GM12878 (cell line): ENCODE results near the gene MARCHF2. TPM values are rescaled to one million over a fixed set of nuclear protein-coding genes. Genes with fewer than 3 reads are reported as not detected.

Source experiments
- ATAC-seq: fragments of 200-7000 bp; cut with Tn5 transposase; 3 replicates; pipeline ENCODE4 v1.9.1; 2020; ENCODE audit warnings: mild to moderate bottlenecking, moderate library complexity
- BruUV-seq: library from RNA; stranded (reverse); fragments of 400-500 nt; replicated peaks from 2 replicates; lab custom pipeline; 2021; lab: Mats Ljungman, UMichigan
- CTCF ChIA-PET: fragments of 300-600 bp; sonication (Branson Sonifier 250); formaldehyde crosslinking; extraction: SDS; loops from one replicate; lab custom pipeline; 2021; ENCODE audit warnings: inconsistent platforms; lab: Yijun Ruan, JAX
- POLR2A ChIA-PET: fragments of 350-600 bp; formaldehyde crosslinking; extraction: SDS; loops from one replicate; lab custom pipeline; 2021; ENCODE audit warnings: inconsistent platforms; lab: Charles Lee
- RAD21 ChIA-PET: fragments of 300-600 bp; sonication (Branson Sonifier 250); formaldehyde crosslinking; loops from one replicate; lab custom pipeline; 2023; ENCODE audit warnings: antibody characterized with exemption; ENCODE audit not compliant: unreplicated experiment; lab: Charles Lee
- SMC1A ChIA-PET: fragments of 300-600 bp; sonication (Branson Sonifier 250); formaldehyde crosslinking; loops from one replicate; lab custom pipeline; 2023; ENCODE audit not compliant: unreplicated experiment, uncharacterized antibody; lab: Charles Lee
- DNase-seq: peaks from one replicate; pipeline ENCODE4 v3.0.0-alpha.2; 2011; ENCODE audit warnings: low read depth, low spot score
- FAIRE-seq: peaks from 3 replicates; lab custom pipeline; 2011; peaks lifted over from hg19 to GRCh38; lab: Jason Lieb, UNC
- H2AFZ ChIP-seq: 2 replicates; pipeline ENCODE4 v1.6.0; 2011; ENCODE audit warnings: low read depth, low read length, control low read depth; ENCODE audit not compliant: control insufficient read depth
- H3K27ac ChIP-seq: 2 replicates; pipeline ENCODE4 v1.5.1; 2011; ENCODE audit warnings: control low read depth; ENCODE audit not compliant: control insufficient read depth, insufficient read depth
- H3K27me3 ChIP-seq, 2 experiments: replicated peaks in 1 of 2; 2 replicates each; pipeline versions ENCODE4 v1.6.0 to v1.6.1; 2011; ENCODE audit warnings: low read length in 1 of 2; ENCODE audit not compliant: control insufficient read depth in 2 of 2, insufficient read depth in 2 of 2
- H3K36me3 ChIP-seq, 2 experiments: 2 replicates each; pipeline ENCODE4 v1.5.1; 2011; ENCODE audit warnings: low read length in 1 of 2; ENCODE audit not compliant: control insufficient read depth in 2 of 2, insufficient read depth in 2 of 2
- H3K4me1 ChIP-seq: 2 replicates; pipeline ENCODE4 v1.6.1; 2011; ENCODE audit warnings: mild to moderate bottlenecking, low read length, moderate library complexity, mixed read lengths; ENCODE audit not compliant: control insufficient read depth, insufficient read depth
- H3K4me2 ChIP-seq: 2 replicates; pipeline ENCODE4 v1.6.0; 2011; ENCODE audit warnings: control low read depth; ENCODE audit not compliant: control insufficient read depth, insufficient read depth
- H3K4me3 ChIP-seq: fragments of 200-600 bp; sonication (generic); 2 replicates; pipeline ENCODE4 v1.5.1; 2016
- H3K79me2 ChIP-seq: 2 replicates; pipeline ENCODE4 v1.6.0; 2011; ENCODE audit warnings: low read length; ENCODE audit not compliant: control insufficient read depth, insufficient read depth
- H3K9ac ChIP-seq: 2 replicates; pipeline ENCODE4 v1.8.0; 2011; ENCODE audit warnings: low read length, control low read depth, mixed read lengths; ENCODE audit not compliant: control insufficient read depth, insufficient read depth
- H3K9me3 ChIP-seq: replicated peaks from 3 replicates; pipeline ENCODE4 v1.5.1; 2011; ENCODE audit warnings: mild to moderate bottlenecking, low read length; ENCODE audit not compliant: control insufficient read depth, insufficient read depth
- H4K20me1 ChIP-seq: 2 replicates; pipeline ENCODE4 v1.6.0; 2011; ENCODE audit not compliant: control insufficient read depth, insufficient read depth
- CHD4 ChIP-seq: fragments of 200-600 bp; sonication (generic); IDR thresholded peaks from 2 replicates; pipeline ENCODE4 v1.6.1; 2016; ENCODE audit warnings: mild to moderate bottlenecking
- EGR1 ChIP-seq, 2 experiments: IDR thresholded peaks; 1 replicate in 1 of 2; 2 replicates in 1 of 2; pipeline ENCODE4 v1.6.1; 2011 to 2012; ENCODE audit warnings: low read depth in 2 of 2, low read length in 2 of 2, borderline replicate concordance in 1 of 2, mild to moderate bottlenecking in 1 of 2, moderate library complexity in 1 of 2
- IRF5 ChIP-seq: fragments of 450-650 bp; IDR thresholded peaks from 2 replicates; pipeline ENCODE4 v1.6.1; 2017; ENCODE audit warnings: borderline replicate concordance
- MTA2 ChIP-seq: fragments of 450-650 bp; IDR thresholded peaks from 2 replicates; pipeline ENCODE4 v1.6.1; 2016; ENCODE audit warnings: low read depth, mild to moderate bottlenecking, moderate library complexity
- POLR2A ChIP-seq: IDR thresholded peaks from 2 replicates; pipeline ENCODE4 v1.6.1; 2011; ENCODE audit warnings: low read depth, mild to moderate bottlenecking, low read length
- STAT1 ChIP-seq: fragments of 450-650 bp; conservative IDR thresholded peaks from 2 replicates; pipeline ENCODE4 v1.6.1; 2014; ENCODE audit warnings: antibody characterized with exemption, mild to moderate bottlenecking
- SUPT20H ChIP-seq: IDR thresholded peaks from 2 replicates; pipeline ENCODE4 v1.6.1; 2011; ENCODE audit warnings: low read depth, mild to moderate bottlenecking, low read length, moderate library complexity, borderline replicate concordance; ENCODE audit not compliant: control insufficient read depth
- WRNIP1 ChIP-seq: IDR thresholded peaks from 2 replicates; pipeline ENCODE4 v1.6.1; 2011; ENCODE audit warnings: low read depth, low read length, improper control_type of control experiment, borderline replicate concordance
- ZBTB33 ChIP-seq: fragments of 450-650 bp; IDR thresholded peaks from 2 replicates; pipeline ENCODE4 v1.6.1; 2017; ENCODE audit warnings: mild to moderate bottlenecking
- WGBS: methylation state at CpG from one replicate; pipeline ENCODE4 v1.1.6; 2016; ENCODE audit warnings: low lambda C conversion rate; ENCODE audit not compliant: insufficient replicate concordance, insufficient coverage; ENCODE audit errors: missing lambda C conversion rate; 5-methylcytosine and 5-hydroxymethylcytosine counted together
- in situ Hi-C: fragments of 300-500 bp; cut with MboI; formaldehyde crosslinking; loops from 9 replicates; pipeline ENCODE4 v1.14.3; 2018; ENCODE audit warnings: mixed read lengths
- intact Hi-C: fragments of 100-400 bp; cut with micrococcal nuclease; formaldehyde crosslinking; loops from one replicate; pipeline ENCODE4 v1.14.2; 2022; ENCODE audit not compliant: unreplicated experiment
- polyA plus RNA-seq, 11 experiments: library from polyadenylated mRNA; depleted of rRNA in 4 of 11; unstranded in 6 of 11; stranded (reverse) in 5 of 11; fragments of >200 nt; fragmentation: Nextera tagmentation in 4 of 11; fragmentation: Illumina TruSeq in 1 of 11; extraction: Ambion mirVana in 4 of 11; extraction: Trizol in 1 of 11; gene quantifications; 1 replicate in 1 of 11; 2 replicates in 10 of 11; pipeline versions ENCODE4 v1.2.1 to v1.2.3, GENCODE V29; 2011 to 2016; ENCODE audit warnings: inconsistent platforms in 2 of 11, missing spikeins in 2 of 11, low read depth in 1 of 11
- total RNA-seq, 4 experiments: library from RNA; depleted of rRNA in 3 of 4; stranded (reverse); fragments of >200 nt in 3 of 4; fragmentation: Illumina TruSeq in 1 of 4; extraction: Trizol in 1 of 4; gene quantifications; 2 replicates each; pipeline versions ENCODE4 v1.2.1 to v1.2.3, GENCODE V29; 2013 to 2021
- TF ChIP-seq, protein P1 (sequence below): IDR thresholded peaks from 2 replicates; pipeline ENCODE4 v1.6.1; 2012; ENCODE audit warnings: low read depth, low read length, improper control_type of control experiment

The MARCHF2 gene
- total and polyA plus RNA-seq, 10 of the 15 experiments (the other 5 are each of a cell fraction or from before 2014, with no cell fraction given): 1.6 to 30.3 (median 10.8) TPM

DNA sequence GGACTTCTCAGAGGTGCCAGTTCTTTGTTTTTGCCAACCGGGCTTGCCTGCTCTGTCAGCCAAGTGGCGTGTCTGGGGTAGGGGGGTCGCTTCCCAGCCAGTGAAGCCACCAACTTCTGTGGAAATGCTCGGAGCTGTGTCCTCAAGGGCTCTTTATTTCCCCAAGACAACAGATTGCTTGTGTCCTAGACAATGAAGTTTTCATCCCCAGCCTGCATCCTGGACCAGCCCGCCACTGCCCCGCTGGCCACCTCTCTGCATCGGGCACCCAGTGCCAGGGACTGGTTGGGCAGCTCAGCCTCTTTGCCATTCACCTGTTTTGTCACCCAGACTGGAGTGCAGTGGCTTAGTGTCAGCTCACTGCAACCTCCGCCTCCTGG lies 19.2 kb upstream of the MARCHF2 start:
- H3K79me2 ChIP-seq: peaks cover 37% of the 10 kb centered on the region
- no peak overlapping the region for H3K9ac ChIP-seq
- intact Hi-C loops (no loop called here), in situ Hi-C loops (no loop called here)
- H3K4me2 ChIP-seq: no peak overlapping the region
- RAD21 ChIA-PET: no interaction called here
- CTCF ChIA-PET: interaction anchor here (0.8 kb wide), 1 partner anchor 27 kb away, joined by 3 read pairs; no protein-coding TSS in a partner anchor
- H3K36me3 ChIP-seq: peaks cover 0 to 3% of the 10 kb centered on the region in 2 experiments; a peak in 1 of 4 replicates
- no TSS peak for BruUV-seq
- ATAC-seq (no peak), FAIRE-seq (no peak), DNase-seq (no peak)
- H3K27me3 ChIP-seq: no peaks in the 10 kb centered on the region
- TF ChIP-seq WRNIP1 (no peak), POLR2A (no peak), SUPT20H (no peak), STAT1 (no peak), EGR1 (IDR thresholded peaks at IDR 0.05; ENCODE audit: borderline replicate concordance in 1 of 2, low read depth in 2 of 2, low read length in 2 of 2) (no peak)
- TF ChIP-seq, protein P1, sequence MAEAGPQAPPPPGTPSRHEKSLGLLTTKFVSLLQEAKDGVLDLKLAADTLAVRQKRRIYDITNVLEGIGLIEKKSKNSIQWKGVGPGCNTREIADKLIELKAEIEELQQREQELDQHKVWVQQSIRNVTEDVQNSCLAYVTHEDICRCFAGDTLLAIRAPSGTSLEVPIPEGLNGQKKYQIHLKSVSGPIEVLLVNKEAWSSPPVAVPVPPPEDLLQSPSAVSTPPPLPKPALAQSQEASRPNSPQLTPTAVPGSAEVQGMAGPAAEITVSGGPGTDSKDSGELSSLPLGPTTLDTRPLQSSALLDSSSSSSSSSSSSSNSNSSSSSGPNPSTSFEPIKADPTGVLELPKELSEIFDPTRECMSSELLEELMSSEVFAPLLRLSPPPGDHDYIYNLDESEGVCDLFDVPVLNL: no peak
- no peak overlapping the region for H2AFZ ChIP-seq
- POLR2A ChIA-PET: no interaction called here
- H3K9me3 ChIP-seq: no peaks in the 10 kb centered on the region
- SMC1A ChIA-PET: no interaction called here
- peaks cover 5% of the 10 kb centered on the region for H4K20me1 ChIP-seq
- no peak overlapping the region for H3K4me3 ChIP-seq
- WGBS: 97% methylated on average over 8 of the region's 8 CpGs
- no peak overlapping the region for H3K27ac ChIP-seq
- H3K4me1 ChIP-seq: peaks cover 16% of the 10 kb centered on the region

DNA sequence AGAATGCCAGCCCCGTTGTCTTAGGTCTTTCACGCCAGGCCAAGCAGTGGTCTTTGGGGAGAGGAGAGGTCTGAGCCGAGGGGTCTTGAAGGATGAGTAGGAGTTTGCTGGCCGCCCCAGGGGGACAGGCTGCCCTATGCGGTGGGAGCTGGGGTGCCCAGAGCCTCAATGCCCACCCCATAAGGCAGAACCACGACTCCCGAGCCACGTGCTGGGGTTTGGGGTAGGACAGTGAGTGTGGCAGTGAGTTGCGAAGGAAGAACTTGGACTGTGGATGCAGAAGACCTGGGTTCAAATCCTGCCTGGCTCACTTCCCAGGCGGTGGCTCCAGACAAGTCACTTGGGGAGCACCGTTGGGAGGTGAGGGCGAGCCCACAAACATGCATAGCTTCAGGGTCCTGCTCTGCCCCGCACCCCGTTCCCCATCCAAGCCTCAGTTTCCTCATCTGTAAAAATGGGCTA lies 17.5 kb upstream of the MARCHF2 start:
- Histone ChIP-seq H3K27me3 (no peaks in the 10 kb centered on the region), H4K20me1 (peaks cover 5% of the 10 kb centered on the region), H3K4me2 (no peak overlapping the region), H3K4me1 (peaks cover 16% of the 10 kb centered on the region), H3K36me3 (peaks cover 3 to 10% of the 10 kb centered on the region in 2 experiments; a peak in 3 of 4 replicates), H3K9me3 (no peaks in the 10 kb centered on the region), H3K4me3 (no peak overlapping the region), H2AFZ (no peak overlapping the region), H3K9ac (no peak overlapping the region), H3K79me2 (peaks cover 34% of the 10 kb centered on the region), H3K27ac (no peak overlapping the region)
- no TSS peak for BruUV-seq
- ChIA-PET POLR2A (no interaction called here), SMC1A (interaction anchor here (1.1 kb wide), 1 partner anchor 8 kb away, joined by 3 read pairs; no protein-coding TSS in a partner anchor), CTCF (interaction anchor here (0.6 to 1.0 kb wide), 2 partner anchors 17 to 41 kb away, joined by 3 to 5 read pairs; partner anchors contain the start of gene MARCHF2), RAD21 (no interaction called here)
- no peak for FAIRE-seq
- DNase-seq: no peak
- no peak for ATAC-seq
- intact Hi-C loops (loop anchor here (1.0 to 5.0 kb wide), 2 partner anchors 41 to 128 kb away; no protein-coding TSS in a partner anchor), in situ Hi-C loops (no loop called here)
- 84% methylated on average over 14 of the region's 14 CpGs for WGBS
- no peak for TF ChIP-seq IRF5
- no peak for TF ChIP-seq CHD4
- TF ChIP-seq MTA2: no peak
- TF ChIP-seq EGR1 (IDR thresholded peaks at IDR 0.05; ENCODE audit: borderline replicate concordance in 1 of 2, low read depth in 2 of 2, low read length in 2 of 2): no peak
- no peak for TF ChIP-seq ZBTB33
